OCI-LY3 (cell line): ENCODE data around the gene UBE2QL1.

Experiments used
- H2AFZ ChIP-seq: fragments of 200-600, 300-600 bp; shearing (Covaris generic); 2 replicates; pipeline ENCODE4 v1.6.0; 2014; ENCODE audit warnings: antibody characterized with exemption, low read depth, low read length
- H3K27ac ChIP-seq: fragments of 200-600, 300-600 bp; sonication (generic); 2 replicates; pipeline ENCODE4 v1.5.1; 2014; ENCODE audit warnings: mild to moderate bottlenecking, low read length, moderate library complexity, mixed read lengths
- H3K27me3 ChIP-seq: fragments of 200-600, 300-600 bp; sonication (generic); 2 replicates; pipeline ENCODE4 v1.6.1; 2014; ENCODE audit warnings: low read depth, low read length, mixed read lengths
- H3K36me3 ChIP-seq: fragments of 200-600, 300-600 bp; sonication (generic); replicated peaks from 2 replicates; pipeline ENCODE3; 2014; ENCODE audit warnings: low read depth, low read length, mixed read lengths
- H3K4me1 ChIP-seq: fragments of 300-600, 200-600 bp; sonication (generic); 2 replicates; pipeline ENCODE4 v1.6.1; 2014; ENCODE audit warnings: low read length, mixed read lengths
- H3K4me2 ChIP-seq: fragments of 200-600, 300-600 bp; sonication (generic); 2 replicates; pipeline ENCODE4 v1.6.1; 2014; ENCODE audit warnings: low read length, mixed read lengths
- H3K4me3 ChIP-seq: fragments of 300-600, 200-600 bp; sonication (generic); 2 replicates; pipeline ENCODE4 v1.5.1; 2014; ENCODE audit warnings: antibody characterized with exemption, mild to moderate bottlenecking, low read length, moderate library complexity
- H3K79me2 ChIP-seq: fragments of 300-600, 200-600 bp; shearing (Covaris generic); 2 replicates; pipeline ENCODE4 v1.6.1; 2014; ENCODE audit warnings: mild to moderate bottlenecking, low read length, mixed read lengths
- H3K9ac ChIP-seq: fragments of 300-600, 200-600 bp; shearing (Covaris generic); 2 replicates; pipeline ENCODE4 v1.6.0; 2014; ENCODE audit warnings: mild to moderate bottlenecking, low read length, moderate library complexity
- H3K9me3 ChIP-seq: fragments of 200-600, 300-600 bp; shearing (Covaris generic); 2 replicates; pipeline ENCODE4 v1.6.1; 2014; ENCODE audit warnings: low read length, mixed read lengths; ENCODE audit not compliant: insufficient read depth
- H4K20me1 ChIP-seq: fragments of 200-600, 300-600 bp; sonication (generic); 2 replicates; pipeline ENCODE4 v1.6.1; 2016; ENCODE audit warnings: low read length, mixed read lengths; ENCODE audit not compliant: insufficient read depth
- EZH2phosphoT487 ChIP-seq: fragments of 200-600 bp; shearing (Covaris generic); IDR thresholded peaks from 2 replicates; pipeline ENCODE4 v1.6.1; 2018; ENCODE audit warnings: antibody characterized with exemption, mixed run types, low read depth
- TF ChIP-seq, protein P1 (sequence below): fragments of 200-600, 300-600 bp; sonication (generic); IDR thresholded peaks from 2 replicates; pipeline ENCODE4 v1.5.1; 2014; ENCODE audit warnings: antibody characterized with exemption, low read length, low read depth

The UBE2QL1 gene

DNA sequence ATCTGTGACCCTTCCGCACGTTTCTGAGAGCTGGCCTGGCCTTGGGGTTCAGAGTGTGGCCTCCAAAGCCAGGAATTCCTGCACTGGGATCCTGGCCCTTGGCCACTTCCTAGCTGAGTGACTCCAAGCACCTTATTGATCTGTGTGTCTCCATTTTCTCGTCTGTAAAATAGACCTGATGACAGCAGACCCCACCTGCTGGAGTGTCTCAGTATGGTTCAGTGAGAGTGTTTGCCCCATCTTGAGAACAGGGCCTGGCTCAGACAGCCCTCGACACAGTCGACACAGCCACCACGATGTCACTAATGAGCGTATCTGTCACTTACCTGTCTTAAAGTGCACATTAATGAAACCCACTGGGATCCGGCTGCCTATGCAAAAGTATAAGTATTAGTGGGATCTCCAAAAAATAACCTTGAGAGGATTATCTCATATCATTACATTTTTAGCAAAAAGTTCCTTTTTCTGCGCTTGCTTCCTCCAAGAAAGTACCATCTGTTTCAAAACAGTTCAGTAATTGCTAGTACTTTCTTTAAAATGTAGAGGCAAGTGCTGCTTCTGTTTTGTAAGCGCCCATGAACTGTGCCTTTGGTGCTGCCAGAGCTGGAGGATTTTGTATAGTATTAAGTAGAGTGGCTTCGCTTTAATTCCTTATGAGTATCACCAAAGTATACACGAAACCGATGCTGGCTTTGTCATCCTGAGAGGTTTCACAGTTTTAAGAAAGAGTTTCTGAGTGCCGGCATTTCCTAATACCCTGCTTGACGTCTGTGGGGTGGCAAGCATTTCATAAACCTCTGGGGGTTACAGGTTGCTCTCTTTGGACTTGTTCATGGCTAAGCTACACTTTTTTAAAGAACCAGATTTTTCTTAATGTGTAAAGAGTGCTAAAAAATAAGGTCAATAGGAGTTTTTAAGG is 31.7 kb downstream of the UBE2QL1 start:
- Histone ChIP-seq H4K20me1 (no peaks in the 10 kb centered on the region; the same call in 1 of the 2 replicates), H3K4me3 (peak overlapping the region; percentile 55), H3K9me3 (no peaks in the 10 kb centered on the region), H3K9ac (no peak overlapping the region; the same call in 1 of the 2 replicates), H3K27me3 (peaks cover 23% of the 10 kb centered on the region), H3K36me3 (no peaks in the 10 kb centered on the region), H2AFZ (no peak overlapping the region), H3K79me2 (no peaks in the 10 kb centered on the region), H3K4me1 (peaks cover 50% of the 10 kb centered on the region), H3K27ac (peak overlapping the region; percentile 64), H3K4me2 (peak overlapping the region; percentile 76)
- TF ChIP-seq, protein P1, sequence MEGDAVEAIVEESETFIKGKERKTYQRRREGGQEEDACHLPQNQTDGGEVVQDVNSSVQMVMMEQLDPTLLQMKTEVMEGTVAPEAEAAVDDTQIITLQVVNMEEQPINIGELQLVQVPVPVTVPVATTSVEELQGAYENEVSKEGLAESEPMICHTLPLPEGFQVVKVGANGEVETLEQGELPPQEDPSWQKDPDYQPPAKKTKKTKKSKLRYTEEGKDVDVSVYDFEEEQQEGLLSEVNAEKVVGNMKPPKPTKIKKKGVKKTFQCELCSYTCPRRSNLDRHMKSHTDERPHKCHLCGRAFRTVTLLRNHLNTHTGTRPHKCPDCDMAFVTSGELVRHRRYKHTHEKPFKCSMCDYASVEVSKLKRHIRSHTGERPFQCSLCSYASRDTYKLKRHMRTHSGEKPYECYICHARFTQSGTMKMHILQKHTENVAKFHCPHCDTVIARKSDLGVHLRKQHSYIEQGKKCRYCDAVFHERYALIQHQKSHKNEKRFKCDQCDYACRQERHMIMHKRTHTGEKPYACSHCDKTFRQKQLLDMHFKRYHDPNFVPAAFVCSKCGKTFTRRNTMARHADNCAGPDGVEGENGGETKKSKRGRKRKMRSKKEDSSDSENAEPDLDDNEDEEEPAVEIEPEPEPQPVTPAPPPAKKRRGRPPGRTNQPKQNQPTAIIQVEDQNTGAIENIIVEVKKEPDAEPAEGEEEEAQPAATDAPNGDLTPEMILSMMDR: peak; percentile 32; the same call in 1 of the 2 replicates
- TF ChIP-seq EZH2phosphoT487: no peak

DNA sequence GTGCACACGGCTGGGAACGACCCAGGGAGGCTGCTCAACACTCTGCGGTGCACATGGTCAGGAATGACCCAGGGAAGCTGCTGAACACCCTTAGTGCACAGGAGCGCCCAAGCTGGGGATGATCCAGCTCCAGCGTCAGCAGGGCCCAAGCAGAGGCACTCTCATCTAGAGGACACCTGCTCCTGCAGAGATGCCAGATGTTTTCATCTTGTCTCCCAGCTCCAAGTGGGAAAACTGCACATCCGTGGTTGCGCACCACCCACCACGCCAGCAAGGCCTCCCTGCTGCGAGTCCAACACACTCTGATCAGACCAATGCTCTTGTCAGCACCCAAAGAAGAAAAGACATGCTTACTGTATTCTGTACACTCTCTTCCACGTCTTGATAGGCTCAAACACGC is 34.1 kb downstream of the UBE2QL1 start:
- Histone ChIP-seq H3K4me3 (no peak overlapping the region), H2AFZ (no peak overlapping the region), H3K4me2 (no peak overlapping the region), H3K9me3 (no peaks in the 10 kb centered on the region), H4K20me1 (no peaks in the 10 kb centered on the region; the same call in 1 of the 2 replicates), H3K4me1 (peaks cover 55% of the 10 kb centered on the region), H3K9ac (no peak overlapping the region), H3K27me3 (peaks cover 39% of the 10 kb centered on the region), H3K36me3 (no peaks in the 10 kb centered on the region), H3K79me2 (no peaks in the 10 kb centered on the region), H3K27ac (no peak overlapping the region)
- no peak for TF ChIP-seq EZH2phosphoT487
- TF ChIP-seq, protein P1: no peak

DNA sequence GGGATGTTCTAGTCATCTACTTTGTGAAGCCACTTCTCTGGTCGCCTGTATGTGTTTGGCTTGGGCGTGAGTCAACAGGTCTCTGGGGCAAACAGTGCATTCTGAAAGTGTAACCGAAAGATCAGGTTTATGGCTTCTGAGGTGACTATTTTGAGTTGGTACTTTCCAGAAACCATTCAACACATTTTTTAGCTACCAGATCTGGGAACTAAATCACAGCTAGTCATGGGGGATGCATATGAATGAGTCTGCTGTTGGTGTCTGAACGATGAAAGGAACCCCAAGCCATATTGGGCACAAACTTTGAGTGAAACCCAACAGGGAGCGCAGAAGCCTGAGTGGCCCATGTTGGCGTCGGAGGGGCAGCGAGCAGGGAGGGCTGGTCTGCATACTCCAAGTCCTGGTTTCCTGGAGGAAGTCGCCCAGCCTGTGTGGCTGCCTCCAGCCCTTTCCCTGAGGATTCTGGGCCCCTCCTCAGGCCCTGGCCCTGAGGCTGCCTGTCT is 35.3 kb downstream of the UBE2QL1 start:
- H3K4me1 ChIP-seq: peaks cover 55% of the 10 kb centered on the region
- H2AFZ ChIP-seq: no peak overlapping the region
- peak overlapping the region; percentile 45 for H3K27ac ChIP-seq
- no peaks in the 10 kb centered on the region for H3K36me3 ChIP-seq
- no peaks in the 10 kb centered on the region; the same call in 1 of the 2 replicates for H4K20me1 ChIP-seq
- peaks cover 42% of the 10 kb centered on the region for H3K27me3 ChIP-seq
- peak overlapping the region; percentile 43; the same call in 1 of the 2 replicates for H3K4me3 ChIP-seq
- H3K9me3 ChIP-seq: no peaks in the 10 kb centered on the region
- TF ChIP-seq, protein P1: no peak
- no peak for TF ChIP-seq EZH2phosphoT487
- no peaks in the 10 kb centered on the region for H3K79me2 ChIP-seq
- peak overlapping the region; percentile 82 for H3K4me2 ChIP-seq
- no peak overlapping the region; the same call in 1 of the 2 replicates for H3K9ac ChIP-seq

DNA sequence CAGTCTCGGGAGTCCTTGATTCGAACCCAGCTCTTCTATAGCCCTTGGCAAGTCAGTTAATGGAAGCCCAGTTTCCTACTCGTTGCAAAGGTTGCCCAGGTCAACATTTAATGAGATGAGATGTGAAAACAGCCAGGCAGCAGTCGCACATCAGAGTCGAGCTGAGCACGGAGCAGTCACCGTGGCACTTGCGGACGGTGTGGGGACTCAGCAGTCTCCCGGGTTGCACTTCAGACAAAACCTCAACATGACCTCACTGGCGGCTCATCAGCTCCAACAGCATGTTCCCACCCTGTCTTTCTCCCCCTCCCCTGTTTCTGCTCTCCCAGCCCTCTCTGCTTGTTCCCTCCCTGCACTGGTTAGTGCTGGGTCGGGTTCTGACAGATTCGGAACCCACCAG is 35.8 kb downstream of the UBE2QL1 start:
- peak overlapping the region; percentile 45; the same call in 1 of the 2 replicates for H3K27ac ChIP-seq
- H2AFZ ChIP-seq: no peak overlapping the region
- H3K79me2 ChIP-seq: no peaks in the 10 kb centered on the region
- no peaks in the 10 kb centered on the region for H3K36me3 ChIP-seq
- no peak overlapping the region for H3K9ac ChIP-seq
- H3K9me3 ChIP-seq: no peaks in the 10 kb centered on the region
- peaks cover 43% of the 10 kb centered on the region for H3K27me3 ChIP-seq
- TF ChIP-seq, protein P1: no peak
- TF ChIP-seq EZH2phosphoT487: no peak
- H3K4me2 ChIP-seq: peak overlapping the region; percentile 82
- H4K20me1 ChIP-seq: no peaks in the 10 kb centered on the region; the same call in 1 of the 2 replicates
- peaks cover 55% of the 10 kb centered on the region for H3K4me1 ChIP-seq
- peak overlapping the region; percentile 43; the same call in 1 of the 2 replicates for H3K4me3 ChIP-seq
